ENCODE measurements around the gene CELA2A.

The CELA2A gene

GRCh38 chr1:15423355-15424077 lies 33.0 kb upstream of the CELA2A start:
- Histone ChIP-seq H3K79me1 (ENCODE audit: low read length) (no peaks in the 10 kb centered on the region), H3K4me1 (ENCODE audit: control insufficient read depth, low read depth, low read length) (no peaks in the 10 kb centered on the region), H2AK5ac (ENCODE audit: low read length) (no peak overlapping the region), H3K4ac (ENCODE audit: low read depth, low read length) (no peak overlapping the region), H3K36me3 (ENCODE audit: control insufficient read depth, insufficient read depth, low read length) (no peaks in the 10 kb centered on the region), H3K4me2 (ENCODE audit: low read length) (no peak overlapping the region), H2BK120ac (ENCODE audit: low read depth, low read length) (no peak overlapping the region), H2BK5ac (ENCODE audit: low read length) (no peak overlapping the region), H3K56ac (ENCODE audit: low read length) (no peak overlapping the region), H3K27me3 (ENCODE audit: insufficient read depth, low read length, poor library complexity) (no peaks in the 10 kb centered on the region), H3K4me3 (ENCODE audit: low read length) (no peak overlapping the region), H3K79me2 (ENCODE audit: control insufficient read depth, insufficient read depth, low read length) (no peaks in the 10 kb centered on the region), H4K8ac (ENCODE audit: low read depth, low read length) (no peak overlapping the region), H3K18ac (ENCODE audit: low read length) (no peak overlapping the region), H4K5ac (ENCODE audit: low read length) (no peak overlapping the region), H2BK15ac (replicated peaks; ENCODE audit: low read depth) (no peak overlapping the region), H3K9ac (ENCODE audit: low read length) (no peak overlapping the region), H3K23ac (ENCODE audit: low read length) (no peak overlapping the region), H3K27ac (ENCODE audit: low read depth, low read length) (no peak overlapping the region)
- DNase-seq: no peak
- no CpG with 5 or more reads among the region's 11 CpGs for WGBS (ENCODE audit: extremely low coverage, insufficient coverage, low lambda C conversion rate)

GRCh38 chr1:15424146-15424667 lies 32.3 kb upstream of the CELA2A start:
- H3K9ac ChIP-seq (ENCODE audit: low read length): no peak overlapping the region
- H2AK5ac ChIP-seq (ENCODE audit: low read length): no peak overlapping the region
- H2BK120ac ChIP-seq (ENCODE audit: low read depth, low read length): no peak overlapping the region
- H3K23ac ChIP-seq (ENCODE audit: low read length): no peak overlapping the region
- no peaks in the 10 kb centered on the region for H3K79me2 ChIP-seq (ENCODE audit: control insufficient read depth, insufficient read depth, low read length)
- H3K4me2 ChIP-seq (ENCODE audit: low read length): no peak overlapping the region
- DNase-seq: no peak
- no peak overlapping the region for H4K5ac ChIP-seq (ENCODE audit: low read length)
- no peak overlapping the region for H2BK15ac ChIP-seq (replicated peaks; ENCODE audit: low read depth)
- H3K4me1 ChIP-seq (ENCODE audit: control insufficient read depth, low read depth, low read length): no peaks in the 10 kb centered on the region
- no peak overlapping the region for H3K18ac ChIP-seq (ENCODE audit: low read length)
- H3K27ac ChIP-seq (ENCODE audit: low read depth, low read length): no peak overlapping the region
- no peak overlapping the region for H3K4me3 ChIP-seq (ENCODE audit: low read length)
- no peaks in the 10 kb centered on the region for H3K36me3 ChIP-seq (ENCODE audit: control insufficient read depth, insufficient read depth, low read length)
- no peaks in the 10 kb centered on the region for H3K27me3 ChIP-seq (ENCODE audit: insufficient read depth, low read length, poor library complexity)
- WGBS (ENCODE audit: extremely low coverage, insufficient coverage, low lambda C conversion rate): no CpG with 5 or more reads among the region's 13 CpGs
- H2BK5ac ChIP-seq (ENCODE audit: low read length): no peak overlapping the region
- H3K56ac ChIP-seq (ENCODE audit: low read length): no peak overlapping the region
- no peak overlapping the region for H4K8ac ChIP-seq (ENCODE audit: low read depth, low read length)
- no peak overlapping the region for H3K4ac ChIP-seq (ENCODE audit: low read depth, low read length)
- H3K79me1 ChIP-seq (ENCODE audit: low read length): no peaks in the 10 kb centered on the region

- Histone ChIP-seq H3K56ac (ENCODE audit: low read length) (no peak overlapping the region), H2BK120ac (ENCODE audit: low read depth, low read length) (no peak overlapping the region), H3K27me3 (ENCODE audit: insufficient read depth, low read length, poor library complexity) (no peaks in the 10 kb centered on the region), H3K4me2 (ENCODE audit: low read length) (no peak overlapping the region), H3K36me3 (ENCODE audit: control insufficient read depth, insufficient read depth, low read length) (no peaks in the 10 kb centered on the region), H2BK15ac (replicated peaks; ENCODE audit: low read depth) (no peak overlapping the region), H3K4me1 (ENCODE audit: control insufficient read depth, low read depth, low read length) (no peaks in the 10 kb centered on the region), H3K9ac (ENCODE audit: low read length) (no peak overlapping the region), H2BK5ac (ENCODE audit: low read length) (no peak overlapping the region), H3K27ac (ENCODE audit: low read depth, low read length) (no peak overlapping the region), H3K79me2 (ENCODE audit: control insufficient read depth, insufficient read depth, low read length) (no peaks in the 10 kb centered on the region), H4K5ac (ENCODE audit: low read length) (no peak overlapping the region), H3K18ac (ENCODE audit: low read length) (no peak overlapping the region), H2AK5ac (ENCODE audit: low read length) (no peak overlapping the region), H3K79me1 (ENCODE audit: low read length) (no peaks in the 10 kb centered on the region), H4K8ac (ENCODE audit: low read depth, low read length) (no peak overlapping the region), H3K23ac (ENCODE audit: low read length) (no peak overlapping the region), H3K4ac (ENCODE audit: low read depth, low read length) (no peak overlapping the region), H3K4me3 (ENCODE audit: low read length) (no peak overlapping the region)
- DNase-seq: no peak
- WGBS (ENCODE audit: extremely low coverage, insufficient coverage, low lambda C conversion rate): no CpG with 5 or more reads among the region's 5 CpGs
Measured at GRCh38 chr1:15424981-15425380, 31.6 kb upstream of the CELA2A start.

GRCh38 chr1:15425521-15425920 lies 31.0 kb upstream of the CELA2A start:
- Histone ChIP-seq H2BK15ac (replicated peaks; ENCODE audit: low read depth) (no peak overlapping the region), H2BK5ac (ENCODE audit: low read length) (no peak overlapping the region), H3K9ac (ENCODE audit: low read length) (no peak overlapping the region), H3K4me1 (ENCODE audit: control insufficient read depth, low read depth, low read length) (no peaks in the 10 kb centered on the region), H3K4ac (ENCODE audit: low read depth, low read length) (no peak overlapping the region), H4K8ac (ENCODE audit: low read depth, low read length) (no peak overlapping the region), H3K56ac (ENCODE audit: low read length) (no peak overlapping the region), H2BK120ac (ENCODE audit: low read depth, low read length) (no peak overlapping the region), H3K18ac (ENCODE audit: low read length) (no peak overlapping the region), H2AK5ac (ENCODE audit: low read length) (no peak overlapping the region), H3K79me2 (ENCODE audit: control insufficient read depth, insufficient read depth, low read length) (no peaks in the 10 kb centered on the region), H3K27me3 (ENCODE audit: insufficient read depth, low read length, poor library complexity) (no peaks in the 10 kb centered on the region), H3K4me3 (ENCODE audit: low read length) (no peak overlapping the region), H3K36me3 (ENCODE audit: control insufficient read depth, insufficient read depth, low read length) (no peaks in the 10 kb centered on the region), H3K27ac (ENCODE audit: low read depth, low read length) (no peak overlapping the region), H3K23ac (ENCODE audit: low read length) (no peak overlapping the region), H3K79me1 (ENCODE audit: low read length) (no peaks in the 10 kb centered on the region), H3K4me2 (ENCODE audit: low read length) (no peak overlapping the region), H4K5ac (ENCODE audit: low read length) (no peak overlapping the region)
- WGBS (ENCODE audit: extremely low coverage, insufficient coverage, low lambda C conversion rate): no CpG with 5 or more reads among the region's 10 CpGs
- DNase-seq: no peak

GRCh38 chr1:15425958-15426357 lies 30.6 kb upstream of the CELA2A start:
- no peak for DNase-seq
- no peak overlapping the region for H3K4ac ChIP-seq (ENCODE audit: low read depth, low read length)
- no peak overlapping the region for H2BK120ac ChIP-seq (ENCODE audit: low read depth, low read length)
- no peak overlapping the region for H3K9ac ChIP-seq (ENCODE audit: low read length)
- no peak overlapping the region for H4K8ac ChIP-seq (ENCODE audit: low read depth, low read length)
- H3K4me3 ChIP-seq (ENCODE audit: low read length): no peak overlapping the region
- H3K18ac ChIP-seq (ENCODE audit: low read length): no peak overlapping the region
- no peaks in the 10 kb centered on the region for H3K4me1 ChIP-seq (ENCODE audit: control insufficient read depth, low read depth, low read length)
- H3K23ac ChIP-seq (ENCODE audit: low read length): no peak overlapping the region
- H2BK5ac ChIP-seq (ENCODE audit: low read length): no peak overlapping the region
- no peaks in the 10 kb centered on the region for H3K79me2 ChIP-seq (ENCODE audit: control insufficient read depth, insufficient read depth, low read length)
- no CpG with 5 or more reads among the region's 6 CpGs for WGBS (ENCODE audit: extremely low coverage, insufficient coverage, low lambda C conversion rate)
- no peak overlapping the region for H2AK5ac ChIP-seq (ENCODE audit: low read length)
- H4K5ac ChIP-seq (ENCODE audit: low read length): no peak overlapping the region
- no peaks in the 10 kb centered on the region for H3K79me1 ChIP-seq (ENCODE audit: low read length)
- no peaks in the 10 kb centered on the region for H3K36me3 ChIP-seq (ENCODE audit: control insufficient read depth, insufficient read depth, low read length)
- H2BK15ac ChIP-seq (replicated peaks; ENCODE audit: low read depth): no peak overlapping the region
- H3K56ac ChIP-seq (ENCODE audit: low read length): no peak overlapping the region
- no peak overlapping the region for H3K4me2 ChIP-seq (ENCODE audit: low read length)
- no peaks in the 10 kb centered on the region for H3K27me3 ChIP-seq (ENCODE audit: insufficient read depth, low read length, poor library complexity)
- H3K27ac ChIP-seq (ENCODE audit: low read depth, low read length): no peak overlapping the region

Data from mesendoderm (in vitro differentiated cells).